ENCODE results near the gene GDF15. TPM values are rescaled to one million over a fixed set of nuclear protein-coding genes. Genes with fewer than 3 reads are reported as not detected.

The GDF15 gene
- total RNA-seq, 6 experiments from 2014 or later: 0.88 to 160 (median 57.5) TPM

DNA sequence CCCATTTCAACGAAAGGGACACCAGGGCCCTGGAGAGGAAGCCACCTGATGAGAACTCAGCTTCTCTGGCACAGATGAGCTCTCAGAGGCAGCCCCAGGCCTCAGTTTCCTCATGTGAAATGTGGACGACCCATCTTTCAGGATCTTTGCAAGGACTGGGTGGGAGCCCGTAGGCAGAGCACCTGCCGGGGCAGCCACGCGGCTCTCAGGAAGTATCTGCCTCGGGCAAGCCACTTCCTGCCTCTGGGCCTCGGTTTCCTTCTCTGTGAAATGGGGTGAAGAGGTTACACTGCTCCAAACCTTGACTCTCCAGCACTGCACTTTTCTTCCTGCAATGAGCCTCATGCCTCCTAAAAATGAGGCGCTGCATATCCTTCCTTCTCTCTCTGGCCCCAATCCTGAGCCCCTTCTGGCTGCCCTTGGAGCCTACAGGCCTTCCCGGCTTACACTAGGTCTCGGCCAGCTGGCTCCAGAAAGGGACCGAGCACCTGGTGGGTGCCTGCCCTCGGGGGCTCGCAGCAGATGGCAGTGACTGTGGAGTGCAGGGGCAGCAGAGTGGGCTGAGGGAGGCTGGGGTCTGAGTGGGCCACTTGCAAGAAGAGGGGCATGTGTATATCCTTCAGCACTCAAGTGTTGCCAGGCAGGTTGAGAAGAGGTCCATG is 36.7 kb downstream of the GDF15 start:
- Histone ChIP-seq H3K4me1 (peaks cover 0 to 15% (median 6%) of the 10 kb centered on the region in 4 donors), H3K4me3 (no peak overlapping the region)
- intact Hi-C loops (cut with DNase I): no loop called here

DNA sequence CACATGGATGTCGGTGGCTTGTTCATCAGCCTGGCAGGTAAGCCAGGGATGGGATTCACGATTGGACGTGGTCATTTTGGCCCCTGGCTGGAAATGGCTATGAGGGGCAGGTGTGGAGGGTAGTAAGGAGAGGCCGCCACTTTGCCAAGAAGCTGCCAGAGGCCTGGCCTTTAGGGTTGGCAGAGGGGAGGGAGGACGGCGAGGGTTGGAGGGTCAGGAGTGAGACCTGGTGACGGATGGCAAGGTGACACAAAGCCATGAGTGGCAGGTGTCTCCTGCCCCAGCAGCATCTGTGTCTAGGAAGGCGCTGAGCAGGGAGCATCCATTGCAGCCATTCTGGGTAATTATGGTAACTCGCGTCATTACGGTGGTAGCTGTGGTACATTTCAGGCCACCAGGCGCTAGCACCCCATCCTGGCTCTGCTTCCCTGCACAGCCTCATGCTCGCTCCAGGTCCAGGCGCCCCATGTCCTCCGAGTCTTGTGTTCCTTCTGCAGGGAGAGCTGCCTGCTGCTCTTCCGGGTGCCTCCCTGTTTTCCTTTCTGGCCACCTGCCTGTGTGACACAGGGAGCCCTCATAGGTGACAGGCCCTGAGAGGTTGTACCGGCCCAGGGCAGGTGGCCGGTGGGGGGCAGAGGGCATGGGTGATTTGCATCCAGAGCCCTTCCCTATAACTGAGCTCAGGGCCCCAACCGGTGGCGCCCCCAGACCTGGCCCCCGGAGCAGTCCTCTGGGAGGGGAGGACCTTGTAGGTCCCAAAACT is 37.5 kb downstream of the GDF15 start:
- H3K27me3 ChIP-seq: no peaks in the 10 kb centered on the region

More for the DNA sequence above, 36.7 kb downstream of the GDF15 start:
- TF ChIP-seq POLR2A (IDR thresholded peaks at IDR 0.05): no peak
- no peak for TF ChIP-seq CTCF (IDR thresholded peaks at IDR 0.05)
- DNase-seq (no peak), ATAC-seq (no peak)
- WGBS (ENCODE audit: insufficient coverage, low coverage, low lambda C conversion rate, missing lambda C conversion rate): 88% methylated on average over 2 of the region's 14 CpGs
- Histone ChIP-seq H3K27me3 (no peaks in the 10 kb centered on the region), H3K36me3 (no peaks in the 10 kb centered on the region), H3K9me3 (no peaks in the 10 kb centered on the region), H3K27ac (no peak overlapping the region)

DNA sequence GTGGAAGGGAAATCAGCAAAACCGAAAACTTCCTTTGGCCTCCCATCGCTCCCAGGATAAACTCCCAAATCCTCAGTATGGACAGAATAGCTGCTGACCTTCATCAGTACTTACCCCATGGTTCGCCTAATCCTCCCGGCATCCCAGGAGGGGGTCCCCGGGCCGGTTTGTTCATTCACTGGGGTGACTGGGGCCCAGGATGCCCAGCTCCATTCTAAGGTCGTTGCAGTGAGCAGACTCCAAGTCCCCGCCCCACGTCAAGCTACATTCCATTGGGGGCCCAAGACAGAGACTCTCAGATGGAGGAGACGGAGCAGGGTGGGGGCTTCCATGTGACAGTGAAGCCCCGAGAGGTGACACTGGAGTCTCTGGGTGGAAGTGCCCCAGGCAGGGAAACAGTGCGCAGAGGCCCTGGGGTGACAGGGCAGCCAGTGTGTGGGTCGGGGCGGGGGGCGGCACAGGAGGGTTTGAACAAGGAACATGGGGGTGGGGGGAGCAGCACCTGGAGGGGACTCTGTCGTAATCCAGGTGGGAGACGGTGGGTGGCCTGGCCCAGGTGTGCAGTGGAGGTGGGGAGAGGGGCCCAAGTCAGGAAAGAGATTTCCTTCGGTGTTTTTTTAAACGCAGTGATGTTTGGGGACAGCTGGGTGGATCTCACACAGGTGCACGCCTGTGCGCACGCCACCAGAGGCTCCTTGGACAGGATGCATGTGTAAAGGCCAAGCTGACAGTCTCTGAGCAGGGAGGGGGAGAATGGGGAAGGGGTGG is 38.3 kb downstream of the GDF15 start:
- no peaks in the 10 kb centered on the region for H3K27me3 ChIP-seq
- no peak overlapping the region for H3K4me3 ChIP-seq
- intact Hi-C loops (cut with DNase I): no loop called here
- ATAC-seq (no peak), DNase-seq (no peak)
- H3K27ac ChIP-seq: no peak overlapping the region
- H3K36me3 ChIP-seq: no peaks in the 10 kb centered on the region
- H3K9me3 ChIP-seq: no peaks in the 10 kb centered on the region
- no peak for TF ChIP-seq CTCF (IDR thresholded peaks at IDR 0.05)
- TF ChIP-seq POLR2A (IDR thresholded peaks at IDR 0.05): no peak
- peaks cover 0 to 9% (median 0%) of the 10 kb centered on the region in 4 donors for H3K4me1 ChIP-seq
- 73% methylated on average over 8 of the region's 22 CpGs for WGBS (ENCODE audit: insufficient coverage, low coverage, low lambda C conversion rate, missing lambda C conversion rate)

More for the DNA sequence above, 37.5 kb downstream of the GDF15 start:
- no peak overlapping the region for H3K4me3 ChIP-seq
- H3K9me3 ChIP-seq: no peaks in the 10 kb centered on the region
- no peak for ATAC-seq
- no peak overlapping the region for H3K27ac ChIP-seq
- DNase-seq: no peak
- 87% methylated on average over 7 of the region's 21 CpGs for whole genome bisulfite sequencing (ENCODE audit: insufficient coverage, low coverage, low lambda C conversion rate, missing lambda C conversion rate)
- intact Hi-C loops (cut with DNase I): no loop called here
- peaks cover 0 to 12% (median 3%) of the 10 kb centered on the region in 4 donors for H3K4me1 ChIP-seq
- H3K36me3 ChIP-seq: no peaks in the 10 kb centered on the region
- no peak for TF ChIP-seq POLR2A (IDR thresholded peaks at IDR 0.05)
- TF ChIP-seq CTCF (IDR thresholded peaks at IDR 0.05): no peak

DNA sequence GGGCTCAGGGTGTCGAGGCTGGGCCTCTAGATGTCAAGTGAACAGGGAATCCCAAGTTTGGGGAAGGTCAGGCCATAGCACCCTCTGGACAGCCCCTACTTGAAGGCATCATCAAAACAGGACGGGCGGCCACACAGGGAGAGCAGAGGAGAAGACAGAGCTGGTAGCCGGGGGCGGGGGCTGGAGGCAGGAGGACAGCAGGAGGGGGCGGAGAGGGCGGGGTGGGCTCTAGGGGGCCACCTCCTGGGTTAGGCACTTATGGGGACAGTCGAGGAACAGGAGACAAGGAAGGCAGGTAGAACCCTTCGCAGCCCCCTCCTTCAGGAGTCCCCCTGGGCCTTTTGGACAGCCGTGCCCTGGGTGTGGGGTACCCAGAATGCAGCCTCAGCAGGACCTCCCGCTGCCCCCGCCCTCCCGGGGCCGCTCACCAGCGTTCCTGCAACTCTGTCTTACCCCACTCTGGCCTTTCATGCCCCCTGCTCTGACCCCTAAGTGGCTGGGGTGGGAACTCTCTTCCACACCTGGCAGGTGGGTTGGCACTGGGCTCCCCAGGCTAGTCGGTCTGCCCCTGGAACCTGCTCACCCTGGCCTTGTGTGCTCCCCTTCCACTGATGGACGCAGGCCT is 39.0 kb downstream of the GDF15 start:
- WGBS (ENCODE audit: insufficient coverage, low coverage, low lambda C conversion rate, missing lambda C conversion rate): 89% methylated on average over 3 of the region's 17 CpGs

More for the DNA sequence above, 39.0 kb downstream of the GDF15 start:
- Histone ChIP-seq H3K9me3 (no peaks in the 10 kb centered on the region), H3K4me1 (peaks cover 0 to 13% (median 0%) of the 10 kb centered on the region in 4 donors), H3K27me3 (no peaks in the 10 kb centered on the region), H3K27ac (no peak overlapping the region), H3K4me3 (no peak overlapping the region), H3K36me3 (no peaks in the 10 kb centered on the region)
- TF ChIP-seq POLR2A (IDR thresholded peaks at IDR 0.05) (no peak), CTCF (IDR thresholded peaks at IDR 0.05) (no peak)
- intact Hi-C loops (cut with DNase I): no loop called here
- DNase-seq: no peak
- ATAC-seq: no peak
